Measurements from ENCODE around the gene CDH24.
"Not testable (repeated sequence)": the region's sequence is repeated elsewhere in the genome, so short reads cannot be mapped to it uniquely, and the experiment has no call there.

Gene CDH24

DNA sequence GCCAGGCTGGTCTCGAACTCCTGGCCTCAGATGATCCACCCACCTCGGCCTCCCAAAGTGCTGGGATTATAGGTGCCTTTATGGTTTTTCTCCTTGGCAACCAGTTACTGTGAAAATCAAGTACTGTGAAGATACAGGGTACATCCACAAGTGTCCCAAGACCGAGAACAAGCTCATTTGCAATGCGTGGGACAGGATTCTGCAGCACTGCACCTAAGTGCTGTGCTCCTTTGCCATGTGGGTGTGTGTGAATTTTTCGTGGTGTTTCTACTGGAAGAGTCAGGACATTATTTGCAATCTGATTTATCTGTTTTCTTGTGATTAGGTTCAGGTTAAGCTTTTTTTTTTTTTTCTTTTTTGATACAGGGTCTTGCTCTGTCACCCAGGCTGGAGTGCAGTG, 40.2 kb downstream of the CDH24 start:
- no peaks in the 10 kb centered on the region for H3K4me1 ChIP-seq (ENCODE audit: control insufficient read depth, insufficient read depth, low read length, poor library complexity, severe bottlenecking)
- no peaks in the 10 kb centered on the region for H3K27me3 ChIP-seq (replicated peaks; ENCODE audit: control insufficient read depth, insufficient read depth, low read length, poor library complexity, severe bottlenecking)
- H3K27ac ChIP-seq (ENCODE audit: insufficient read depth, low read length, poor library complexity, severe bottlenecking): no peak overlapping the region
- H3K9me3 ChIP-seq (ENCODE audit: control insufficient read depth, low read length): no peaks in the 10 kb centered on the region
- no peak for DNase-seq
- H3K4me3 ChIP-seq (ENCODE audit: insufficient read depth, low read depth, low read length, poor library complexity, severe bottlenecking): no peak overlapping the region
- H3K36me3 ChIP-seq (ENCODE audit: control insufficient read depth, insufficient read depth, low read length): no peaks in the 10 kb centered on the region

DNA sequence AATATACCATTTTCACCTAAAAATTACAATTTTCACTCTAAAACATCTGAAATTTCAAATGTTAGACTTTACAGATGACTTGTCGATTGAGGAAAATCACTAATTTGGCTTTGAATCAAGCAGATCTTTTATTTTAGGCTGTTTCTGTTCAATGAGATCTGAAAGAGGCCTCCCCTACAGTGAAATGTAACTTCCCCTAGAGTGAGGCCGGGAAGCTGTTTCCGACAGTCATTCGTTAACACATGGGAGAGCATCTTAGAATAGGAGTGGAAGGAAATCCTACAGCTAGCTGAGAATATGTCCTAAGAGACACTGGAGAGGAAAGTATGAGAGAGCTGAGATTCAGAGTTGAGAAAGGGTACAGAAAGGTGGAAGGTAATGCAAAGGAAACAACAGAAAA, 41.7 kb downstream of the CDH24 start:
- no peak for DNase-seq
- Histone ChIP-seq H3K4me3 (ENCODE audit: insufficient read depth, low read depth, low read length, poor library complexity, severe bottlenecking) (no peak overlapping the region), H3K36me3 (ENCODE audit: control insufficient read depth, insufficient read depth, low read length) (no peaks in the 10 kb centered on the region), H3K27ac (ENCODE audit: insufficient read depth, low read length, poor library complexity, severe bottlenecking) (no peak overlapping the region), H3K4me1 (ENCODE audit: control insufficient read depth, insufficient read depth, low read length, poor library complexity, severe bottlenecking) (no peaks in the 10 kb centered on the region), H3K27me3 (replicated peaks; ENCODE audit: control insufficient read depth, insufficient read depth, low read length, poor library complexity, severe bottlenecking) (no peaks in the 10 kb centered on the region), H3K9me3 (ENCODE audit: control insufficient read depth, low read length) (no peaks in the 10 kb centered on the region)

DNA sequence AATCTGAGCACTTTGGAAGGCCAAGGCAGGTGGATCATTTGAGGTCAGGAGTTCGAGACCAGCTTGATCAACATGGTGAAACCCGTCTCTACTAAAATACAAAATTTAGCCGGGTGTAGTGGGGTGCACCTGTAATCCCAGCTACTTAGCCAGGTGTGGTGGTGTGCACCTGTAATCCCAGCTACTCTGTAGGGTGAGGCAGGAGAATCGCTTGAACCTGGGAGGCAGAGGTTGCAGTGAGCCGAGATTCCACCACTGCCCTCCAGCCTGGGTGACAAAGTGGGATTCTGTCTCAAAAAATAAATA, 43.6 kb downstream of the CDH24 start:
- not testable (repeated sequence) for DNase-seq; H3K27ac ChIP-seq (ENCODE audit: insufficient read depth, low read length, poor library complexity, severe bottlenecking); H3K27me3 ChIP-seq (replicated peaks; ENCODE audit: control insufficient read depth, insufficient read depth, low read length, poor library complexity, severe bottlenecking); H3K9me3 ChIP-seq (ENCODE audit: control insufficient read depth, low read length); H3K4me3 ChIP-seq (ENCODE audit: insufficient read depth, low read depth, low read length, poor library complexity, severe bottlenecking); H3K36me3 ChIP-seq (ENCODE audit: control insufficient read depth, insufficient read depth, low read length); H3K4me1 ChIP-seq (ENCODE audit: control insufficient read depth, insufficient read depth, low read length, poor library complexity, severe bottlenecking)

DNA sequence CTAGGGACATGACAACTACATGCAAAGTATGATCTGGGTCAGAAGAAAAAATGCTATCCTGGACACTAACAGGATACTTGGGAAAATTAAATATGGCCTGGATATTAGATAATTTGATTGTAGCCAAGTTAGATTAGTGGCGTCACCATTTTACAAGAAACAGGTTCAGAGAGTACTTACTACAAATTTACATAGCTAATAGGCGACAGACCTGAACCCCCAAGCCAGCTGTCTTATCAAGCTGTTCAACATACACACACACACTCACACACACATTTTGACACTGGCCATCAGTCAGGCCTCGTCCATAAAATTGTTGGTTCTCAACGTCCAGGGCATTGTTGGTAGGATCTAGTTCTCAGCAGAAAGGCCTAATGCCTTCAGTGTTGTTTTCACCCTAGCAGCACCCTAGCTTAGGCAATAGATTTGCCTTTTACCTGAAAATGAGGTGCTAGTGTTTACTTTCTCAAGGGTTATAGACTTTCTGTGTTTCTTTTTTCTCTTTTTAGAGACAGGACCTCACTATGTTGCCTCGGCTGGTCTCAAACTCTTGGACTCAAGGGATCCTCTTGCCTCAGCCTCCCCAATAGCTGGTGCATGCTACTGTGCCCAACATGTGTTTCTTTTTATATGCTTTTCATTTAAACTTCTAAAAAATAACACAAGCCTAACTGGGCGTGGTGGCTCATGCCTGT, 44.1 kb downstream of the CDH24 start:
- Histone ChIP-seq H3K36me3 (ENCODE audit: control insufficient read depth, insufficient read depth, low read length) (no peaks in the 10 kb centered on the region), H3K27me3 (replicated peaks; ENCODE audit: control insufficient read depth, insufficient read depth, low read length, poor library complexity, severe bottlenecking) (no peaks in the 10 kb centered on the region), H3K4me3 (ENCODE audit: insufficient read depth, low read depth, low read length, poor library complexity, severe bottlenecking) (no peak overlapping the region), H3K27ac (ENCODE audit: insufficient read depth, low read length, poor library complexity, severe bottlenecking) (no peak overlapping the region), H3K4me1 (ENCODE audit: control insufficient read depth, insufficient read depth, low read length, poor library complexity, severe bottlenecking) (peaks cover 5% of the 10 kb centered on the region), H3K9me3 (ENCODE audit: control insufficient read depth, low read length) (no peaks in the 10 kb centered on the region)
- DNase-seq: no peak

DNA sequence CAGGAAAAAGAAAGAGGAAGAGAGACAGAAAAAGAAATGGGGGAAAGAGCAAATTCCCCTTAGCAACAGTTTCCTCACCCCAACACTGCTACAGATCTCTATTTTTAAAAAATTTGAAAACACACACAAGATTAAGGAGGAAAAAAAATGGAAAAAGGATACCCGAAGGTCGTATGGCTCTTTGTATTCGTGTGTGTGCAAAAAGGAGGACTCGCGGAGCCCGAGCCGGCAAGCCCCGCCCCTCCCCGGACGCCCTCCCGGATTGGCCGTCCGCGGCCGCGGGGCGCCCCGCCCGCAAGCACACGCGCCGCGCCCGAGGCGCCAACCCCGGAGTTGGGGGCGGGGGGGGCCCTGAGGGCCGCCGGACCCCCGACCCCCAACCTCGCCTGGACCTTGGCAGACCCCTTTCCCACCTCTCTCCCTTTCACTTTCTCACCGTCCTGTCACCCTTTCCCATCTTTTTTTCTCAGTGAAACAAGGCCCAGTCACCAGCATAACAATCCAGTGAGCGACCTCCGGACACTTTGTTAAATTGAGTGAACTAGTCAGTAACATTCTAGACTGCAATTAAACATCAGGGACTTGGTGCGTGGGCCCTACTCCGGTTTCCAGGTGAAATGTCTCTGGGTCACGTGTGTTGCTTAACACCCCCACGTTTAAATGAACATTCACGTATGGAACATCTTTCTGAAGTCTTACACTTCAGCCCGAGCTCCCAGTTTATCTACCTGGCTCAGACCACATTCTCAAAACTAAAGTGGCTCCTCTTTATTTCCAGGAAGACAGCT, 47.2 kb downstream of the CDH24 start, which contains the start of gene C14orf93:
Gene C14orf93 (minus strand): TSS at position 205 of the 788 bp plus-strand sequence. CDS start 11,120 bp downstream, outside the sequence.
- peak within 1 kb of the TSS; percentile 47 for H3K4me3 ChIP-seq (ENCODE audit: insufficient read depth, low read depth, low read length, poor library complexity, severe bottlenecking)

DNA sequence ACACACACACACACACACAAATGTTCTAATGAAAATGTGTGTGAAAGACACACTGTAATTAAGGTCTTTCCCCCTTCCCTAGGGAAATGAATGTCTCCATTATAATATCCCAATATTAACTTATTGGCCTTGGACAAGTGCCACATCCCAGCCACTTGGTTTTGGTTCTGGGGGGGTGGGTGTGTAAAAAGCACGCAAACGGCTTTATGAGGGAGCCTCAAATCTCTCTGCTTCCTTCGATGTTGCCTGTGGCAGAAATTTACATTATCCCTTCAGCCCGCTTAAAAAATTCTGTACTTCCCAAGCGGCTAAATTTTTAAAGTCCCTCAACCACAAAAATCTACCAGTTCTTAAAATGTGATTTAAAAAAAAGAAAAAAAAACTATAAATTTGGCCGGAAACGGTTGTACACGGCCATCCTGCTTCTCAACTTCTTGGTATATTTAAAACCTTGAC, 47.8 kb downstream of the CDH24 start:
- Histone ChIP-seq H3K4me3 (ENCODE audit: insufficient read depth, low read depth, low read length, poor library complexity, severe bottlenecking) (peak overlapping the region; percentile 47), H3K27me3 (replicated peaks; ENCODE audit: control insufficient read depth, insufficient read depth, low read length, poor library complexity, severe bottlenecking) (no peaks in the 10 kb centered on the region), H3K4me1 (ENCODE audit: control insufficient read depth, insufficient read depth, low read length, poor library complexity, severe bottlenecking) (peaks cover 12% of the 10 kb centered on the region), H3K9me3 (ENCODE audit: control insufficient read depth, low read length) (no peaks in the 10 kb centered on the region), H3K27ac (ENCODE audit: insufficient read depth, low read length, poor library complexity, severe bottlenecking) (peak overlapping the region; percentile 45), H3K36me3 (ENCODE audit: control insufficient read depth, insufficient read depth, low read length) (no peaks in the 10 kb centered on the region)
- no peak for DNase-seq

More for the DNA sequence above, 47.2 kb downstream of the CDH24 start, which contains the start of gene C14orf93:
- peak; percentile 47 to 71 (median 56) for DNase-seq
- peak within 1 kb of the TSS; percentile 69 for H3K27ac ChIP-seq (ENCODE audit: insufficient read depth, low read length, poor library complexity, severe bottlenecking)
- no peaks in the 10 kb centered on the region for H3K27me3 ChIP-seq (replicated peaks; ENCODE audit: control insufficient read depth, insufficient read depth, low read length, poor library complexity, severe bottlenecking)
- no peaks in the 10 kb centered on the region for H3K9me3 ChIP-seq (ENCODE audit: control insufficient read depth, low read length)
- peaks cover 12% of the 10 kb centered on the region for H3K4me1 ChIP-seq (ENCODE audit: control insufficient read depth, insufficient read depth, low read length, poor library complexity, severe bottlenecking)
- H3K36me3 ChIP-seq (ENCODE audit: control insufficient read depth, insufficient read depth, low read length): no peaks in the 10 kb centered on the region

DNA sequence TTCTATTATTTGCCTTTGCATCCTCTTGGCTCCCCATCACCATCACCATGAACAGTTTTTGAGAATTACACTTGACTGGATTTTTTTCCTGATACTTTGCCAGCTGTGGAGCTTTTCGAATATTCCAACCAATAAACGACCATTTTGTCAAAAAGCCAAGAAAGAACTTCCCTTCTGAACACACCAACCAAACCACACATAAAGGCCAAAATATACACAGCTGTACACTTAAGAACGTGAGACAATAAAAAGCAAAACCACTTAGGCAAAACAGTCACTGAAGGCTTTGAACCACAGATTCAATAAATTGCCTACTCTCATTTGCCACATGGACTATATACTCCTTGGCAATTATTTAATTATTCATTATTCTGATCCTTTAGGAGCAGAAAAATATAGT, 48.5 kb downstream of the CDH24 start:
- Histone ChIP-seq H3K27ac (ENCODE audit: insufficient read depth, low read length, poor library complexity, severe bottlenecking) (no peak overlapping the region), H3K27me3 (replicated peaks; ENCODE audit: control insufficient read depth, insufficient read depth, low read length, poor library complexity, severe bottlenecking) (no peaks in the 10 kb centered on the region), H3K4me1 (ENCODE audit: control insufficient read depth, insufficient read depth, low read length, poor library complexity, severe bottlenecking) (peaks cover 12% of the 10 kb centered on the region), H3K36me3 (ENCODE audit: control insufficient read depth, insufficient read depth, low read length) (no peaks in the 10 kb centered on the region), H3K9me3 (ENCODE audit: control insufficient read depth, low read length) (no peaks in the 10 kb centered on the region), H3K4me3 (ENCODE audit: insufficient read depth, low read depth, low read length, poor library complexity, severe bottlenecking) (no peak overlapping the region)
- no peak for DNase-seq

DNA sequence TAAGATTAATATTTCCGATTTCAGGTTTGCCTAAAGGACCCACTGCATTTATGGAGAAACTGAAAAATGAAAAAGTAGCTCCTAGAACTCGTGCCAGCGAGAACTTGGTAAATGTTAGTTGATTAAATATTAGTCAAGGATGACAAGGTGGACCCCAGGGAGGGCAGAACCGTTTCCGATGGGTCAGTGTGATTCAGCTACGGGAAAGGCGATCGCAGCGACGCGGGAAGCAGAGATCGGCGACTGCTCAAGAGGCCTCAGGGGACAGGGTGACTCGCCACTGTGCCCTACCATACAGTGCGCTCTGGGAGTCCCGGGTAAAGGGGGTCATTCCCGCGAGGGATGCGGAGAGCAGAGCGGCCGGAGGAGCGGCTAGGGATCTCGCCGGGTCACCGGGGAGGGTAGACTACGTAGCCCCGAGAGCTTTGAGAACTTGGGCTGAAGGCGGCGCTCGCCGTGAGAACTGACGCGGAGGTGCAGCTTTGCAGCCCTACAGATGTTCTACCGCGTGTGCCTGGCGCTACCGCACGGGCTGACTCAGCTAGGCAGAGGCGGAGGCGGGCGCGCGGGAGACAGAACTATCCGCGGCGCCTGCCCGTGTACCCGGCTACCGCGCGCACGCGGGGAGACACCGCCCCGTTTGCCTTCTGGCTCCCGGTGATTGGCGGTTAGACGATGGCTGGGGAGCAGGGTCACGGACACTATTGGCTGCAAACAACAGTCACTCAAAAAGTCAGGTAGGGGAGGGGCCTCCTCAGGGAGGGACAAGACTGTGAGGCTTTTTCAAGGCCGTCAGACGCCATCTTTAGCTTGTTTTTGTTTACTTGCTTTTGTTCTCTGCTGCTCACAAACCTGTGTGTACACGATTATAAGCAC, 50.5 kb downstream of the CDH24 start:
- peak overlapping the region; percentile 62 for H3K4me3 ChIP-seq (ENCODE audit: insufficient read depth, low read depth, low read length, poor library complexity, severe bottlenecking)
- no peaks in the 10 kb centered on the region for H3K9me3 ChIP-seq (ENCODE audit: control insufficient read depth, low read length)
- H3K4me1 ChIP-seq (ENCODE audit: control insufficient read depth, insufficient read depth, low read length, poor library complexity, severe bottlenecking): peaks cover 12% of the 10 kb centered on the region
- DNase-seq: peak; percentile 92 to 97 (median 96)
- H3K27ac ChIP-seq (ENCODE audit: insufficient read depth, low read length, poor library complexity, severe bottlenecking): peak overlapping the region; percentile 70
- no peaks in the 10 kb centered on the region for H3K27me3 ChIP-seq (replicated peaks; ENCODE audit: control insufficient read depth, insufficient read depth, low read length, poor library complexity, severe bottlenecking)
- no peaks in the 10 kb centered on the region for H3K36me3 ChIP-seq (ENCODE audit: control insufficient read depth, insufficient read depth, low read length)

DNA sequence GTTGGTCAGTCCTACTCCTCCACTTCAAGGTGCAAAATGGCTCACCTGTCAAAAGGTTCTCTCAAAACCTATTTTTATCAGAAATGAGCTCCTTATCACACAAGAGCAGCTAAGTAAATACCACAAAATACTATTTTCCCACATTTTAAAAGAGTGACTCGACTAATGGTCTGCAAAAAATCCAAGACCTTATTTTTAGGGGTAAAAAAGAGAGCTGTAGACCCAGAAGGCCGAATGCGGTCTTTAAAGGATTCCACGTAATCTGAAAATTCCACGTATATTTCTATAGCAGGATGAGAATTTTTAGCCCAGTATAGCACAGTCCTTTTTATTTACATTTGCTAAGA, 51.2 kb downstream of the CDH24 start:
- Histone ChIP-seq H3K4me3 (ENCODE audit: insufficient read depth, low read depth, low read length, poor library complexity, severe bottlenecking) (peak overlapping the region; percentile 62), H3K4me1 (ENCODE audit: control insufficient read depth, insufficient read depth, low read length, poor library complexity, severe bottlenecking) (peaks cover 12% of the 10 kb centered on the region), H3K27me3 (replicated peaks; ENCODE audit: control insufficient read depth, insufficient read depth, low read length, poor library complexity, severe bottlenecking) (no peaks in the 10 kb centered on the region), H3K36me3 (ENCODE audit: control insufficient read depth, insufficient read depth, low read length) (no peaks in the 10 kb centered on the region), H3K27ac (ENCODE audit: insufficient read depth, low read length, poor library complexity, severe bottlenecking) (peak overlapping the region; percentile 70), H3K9me3 (ENCODE audit: control insufficient read depth, low read length) (no peaks in the 10 kb centered on the region)
- DNase-seq: no peak

Data from effector memory CD4-positive, alpha-beta T cell (primary cell).